Keratinocyte (primary cell): ENCODE data around the gene CMTM7. TPM values are rescaled to one million over a fixed set of nuclear protein-coding genes. Genes with fewer than 3 reads are reported as not detected.

Source experiments
- DNase-seq: peaks from one replicate; pipeline ENCODE4 v3.0.0-alpha.2; 2011; ENCODE audit warnings: low read depth, missing footprints, low spot score
- FAIRE-seq: peaks from 2 replicates; lab custom pipeline; 2011; peaks lifted over from hg19 to GRCh38; lab: Jason Lieb, UNC
- H2AFZ ChIP-seq: 2 replicates; pipeline ENCODE4 v1.6.0; 2012; ENCODE audit warnings: low read length, control low read depth, inconsistent platforms; ENCODE audit not compliant: control insufficient read depth
- H3K27ac ChIP-seq: 2 replicates; pipeline ENCODE4 v1.5.1; 2011; ENCODE audit warnings: low read length; ENCODE audit not compliant: control insufficient read depth, insufficient read depth
- H3K27me3 ChIP-seq: 3 replicates; pipeline ENCODE4 v1.6.0; 2011; ENCODE audit warnings: low read length; ENCODE audit not compliant: control insufficient read depth, insufficient read depth; ENCODE audit errors: extremely low read depth
- H3K36me3 ChIP-seq, 2 experiments: 2 replicates in 1 of 2; 3 replicates in 1 of 2; pipeline ENCODE4 v1.5.1; 2011; ENCODE audit warnings: low read length in 2 of 2, mild to moderate bottlenecking in 1 of 2; ENCODE audit not compliant: control insufficient read depth in 2 of 2, insufficient read depth in 2 of 2; ENCODE audit errors: extremely low read depth in 1 of 2
- H3K4me1 ChIP-seq: 3 replicates; pipeline ENCODE4 v1.5.1; 2011; ENCODE audit warnings: low read length; ENCODE audit not compliant: control insufficient read depth, insufficient read depth; ENCODE audit errors: extremely low read depth
- H3K4me2 ChIP-seq: 3 replicates; pipeline ENCODE4 v1.6.0; 2011; ENCODE audit warnings: low read depth, low read length; ENCODE audit not compliant: control insufficient read depth, insufficient read depth; ENCODE audit errors: extremely low read depth
- H3K4me3 ChIP-seq, 3 experiments: fragments of 200-600 bp in 1 of 3; sonication (generic) in 1 of 3; 2 replicates in 2 of 3; 3 replicates in 1 of 3; pipeline ENCODE4 v1.5.1; 2011 to 2016; ENCODE audit warnings: low read length in 3 of 3, mild to moderate bottlenecking in 3 of 3, control low read depth in 2 of 3, inconsistent platforms in 1 of 3, low read depth in 1 of 3, mixed read lengths in 1 of 3, mixed run types in 1 of 3, moderate library complexity in 1 of 3; ENCODE audit not compliant: control insufficient read depth in 2 of 3, insufficient read depth in 2 of 3; ENCODE audit errors: extremely low read depth in 1 of 3
- H3K79me2 ChIP-seq: 2 replicates; pipeline ENCODE4 v1.6.0; 2012; ENCODE audit warnings: low read length; ENCODE audit not compliant: control insufficient read depth, insufficient read depth
- H3K9ac ChIP-seq: 3 replicates; pipeline ENCODE4 v1.6.0; 2011; ENCODE audit warnings: low read length; ENCODE audit not compliant: control insufficient read depth, insufficient read depth; ENCODE audit errors: extremely low read depth
- H3K9me1 ChIP-seq: 3 replicates; pipeline ENCODE4 v1.6.0; 2011; ENCODE audit warnings: low read length; ENCODE audit not compliant: control insufficient read depth, insufficient read depth; ENCODE audit errors: extremely low read depth
- H3K9me3 ChIP-seq: 2 replicates; pipeline ENCODE4 v1.5.1; 2012; ENCODE audit warnings: low read depth, low read length; ENCODE audit not compliant: control insufficient read depth
- H4K20me1 ChIP-seq: 3 replicates; pipeline ENCODE4 v1.6.0; 2011; ENCODE audit warnings: low read length; ENCODE audit not compliant: control insufficient read depth, insufficient read depth; ENCODE audit errors: extremely low read depth
- EZH2 ChIP-seq: IDR thresholded peaks from one replicate; pipeline ENCODE4 v1.6.1; 2012; ENCODE audit warnings: inconsistent platforms, mild to moderate bottlenecking, low read length, moderate library complexity
- dilution Hi-C: fragments of 300-500 bp; cut with MboI; formaldehyde crosslinking; loops from one replicate; pipeline ENCODE4 v1.7.0; 2020; ENCODE audit warnings: low sequenced_read_pairs; ENCODE audit not compliant: extremely low pct_ligation_motif_present
- polyA plus RNA-seq, 5 experiments: library from polyadenylated mRNA; depleted of rRNA in 3 of 5; stranded (reverse) in 3 of 5; stranded (forward) in 1 of 5; unstranded in 1 of 5; fragments of >200 nt; gene quantifications; 1 replicate in 1 of 5; 2 replicates in 3 of 5; 3 replicates in 1 of 5; pipeline versions ENCODE4 v1.2.1 to v1.2.3, GENCODE V29; 2011 to 2012; ENCODE audit warnings: missing spikeins in 2 of 5, low read depth in 1 of 5, low replicate concordance in 1 of 5
- TF ChIP-seq, protein P1 (sequence below), 3 experiments: IDR thresholded peaks in 1 of 3; conservative IDR thresholded peaks in 1 of 3; optimal IDR thresholded peaks in 1 of 3; 2 replicates in 2 of 3; 3 replicates in 1 of 3; pipeline versions ENCODE3 to v1.5.1; 2011; ENCODE audit warnings: low read length in 3 of 3, mild to moderate bottlenecking in 3 of 3, moderate library complexity in 2 of 3, control low read depth in 1 of 3, inconsistent platforms in 1 of 3; ENCODE audit not compliant: insufficient read depth in 2 of 3; ENCODE audit errors: extremely low read depth in 1 of 3

CMTM7 gene
- polyA plus RNA-seq, 1 donor (not counting 4 experiments of a cell fraction or from before 2014, with no cell fraction given): 47.2 TPM

DNA sequence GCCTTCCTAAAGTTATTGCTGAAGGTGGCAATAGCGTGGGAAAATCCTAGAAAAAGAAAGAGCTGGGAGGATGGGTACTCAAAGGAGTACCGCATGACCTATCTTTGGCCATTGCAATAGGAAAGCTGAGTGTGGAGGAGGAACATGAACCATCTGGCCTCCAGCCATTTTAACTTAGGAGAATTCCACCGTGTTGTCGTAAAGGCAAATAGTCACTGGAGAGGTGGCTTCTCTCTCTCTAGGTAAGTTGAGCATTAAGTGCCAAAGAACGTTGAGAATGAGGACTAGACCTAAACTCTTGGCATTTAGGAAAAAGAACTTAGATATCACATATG is 16.1 kb upstream of the CMTM7 start:
- Histone ChIP-seq H2AFZ (no peak overlapping the region), H3K9ac (no peak overlapping the region), H3K4me2 (no peak overlapping the region), H3K36me3 (no peaks in the 10 kb centered on the region), H3K9me1 (no peaks in the 10 kb centered on the region), H3K79me2 (no peaks in the 10 kb centered on the region), H3K27me3 (no peaks in the 10 kb centered on the region), H3K4me3 (no peak overlapping the region), H3K9me3 (no peaks in the 10 kb centered on the region), H4K20me1 (no peaks in the 10 kb centered on the region), H3K27ac (no peak overlapping the region), H3K4me1 (peaks cover 5% of the 10 kb centered on the region)
- DNase-seq (no peak), FAIRE-seq (no peak)
- TF ChIP-seq, protein P1, sequence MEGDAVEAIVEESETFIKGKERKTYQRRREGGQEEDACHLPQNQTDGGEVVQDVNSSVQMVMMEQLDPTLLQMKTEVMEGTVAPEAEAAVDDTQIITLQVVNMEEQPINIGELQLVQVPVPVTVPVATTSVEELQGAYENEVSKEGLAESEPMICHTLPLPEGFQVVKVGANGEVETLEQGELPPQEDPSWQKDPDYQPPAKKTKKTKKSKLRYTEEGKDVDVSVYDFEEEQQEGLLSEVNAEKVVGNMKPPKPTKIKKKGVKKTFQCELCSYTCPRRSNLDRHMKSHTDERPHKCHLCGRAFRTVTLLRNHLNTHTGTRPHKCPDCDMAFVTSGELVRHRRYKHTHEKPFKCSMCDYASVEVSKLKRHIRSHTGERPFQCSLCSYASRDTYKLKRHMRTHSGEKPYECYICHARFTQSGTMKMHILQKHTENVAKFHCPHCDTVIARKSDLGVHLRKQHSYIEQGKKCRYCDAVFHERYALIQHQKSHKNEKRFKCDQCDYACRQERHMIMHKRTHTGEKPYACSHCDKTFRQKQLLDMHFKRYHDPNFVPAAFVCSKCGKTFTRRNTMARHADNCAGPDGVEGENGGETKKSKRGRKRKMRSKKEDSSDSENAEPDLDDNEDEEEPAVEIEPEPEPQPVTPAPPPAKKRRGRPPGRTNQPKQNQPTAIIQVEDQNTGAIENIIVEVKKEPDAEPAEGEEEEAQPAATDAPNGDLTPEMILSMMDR (optimal IDR thresholded peaks at IDR 0.05 in 1 of 3, IDR thresholded peaks at IDR 0.05 in 1 of 3, conservative IDR thresholded peaks at IDR 0.05 in 1 of 3; ENCODE audit: extremely low read depth in 1 of 3, insufficient read depth in 2 of 3, low read length in 3 of 3): no peak
- TF ChIP-seq EZH2: no peak
- dilution Hi-C loops: no loop called here

DNA sequence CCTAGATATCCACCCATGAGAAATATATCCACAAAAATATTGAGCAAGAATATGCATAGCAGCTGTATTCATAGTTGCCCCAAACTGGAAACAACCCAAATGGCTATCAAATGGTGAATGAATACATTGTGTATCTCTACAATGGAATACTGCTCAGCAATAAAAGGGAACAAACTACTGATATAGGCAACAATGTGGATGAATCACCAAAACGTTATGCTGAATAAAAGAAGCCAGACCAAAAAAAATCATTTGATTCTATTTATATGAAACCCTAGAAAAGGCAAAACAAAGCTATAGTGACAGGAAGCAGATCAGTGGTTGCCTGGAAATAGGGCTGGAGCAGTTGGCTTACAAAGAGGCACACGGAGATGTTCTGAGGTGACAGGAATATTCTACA is 15.5 kb upstream of the CMTM7 start:
- Histone ChIP-seq H3K36me3 (no peaks in the 10 kb centered on the region), H3K79me2 (no peaks in the 10 kb centered on the region), H3K4me1 (peaks cover 5% of the 10 kb centered on the region), H3K4me3 (no peak overlapping the region), H3K9me1 (no peaks in the 10 kb centered on the region), H3K27ac (no peak overlapping the region), H2AFZ (no peak overlapping the region), H4K20me1 (no peaks in the 10 kb centered on the region), H3K27me3 (no peaks in the 10 kb centered on the region), H3K9me3 (no peaks in the 10 kb centered on the region), H3K4me2 (no peak overlapping the region), H3K9ac (no peak overlapping the region)
- dilution Hi-C loops: no loop called here
- FAIRE-seq (peak; percentile 9), DNase-seq (no peak)
- no peak for TF ChIP-seq EZH2
- TF ChIP-seq, protein P1 (optimal IDR thresholded peaks at IDR 0.05 in 1 of 3, IDR thresholded peaks at IDR 0.05 in 1 of 3, conservative IDR thresholded peaks at IDR 0.05 in 1 of 3; ENCODE audit: extremely low read depth in 1 of 3, insufficient read depth in 2 of 3, low read length in 3 of 3): no peak
